Globus pallidus (tissue), 1 donor: ENCODE results near the gene LY6G5C.
"Not testable (repeated sequence)": the region's sequence is repeated elsewhere in the genome, so short reads cannot be mapped to it uniquely, and the experiment has no call there.

Source experiments
- DNase-seq: peaks from one replicate; pipeline ENCODE4 v3.0.0-alpha.2; 2015; ENCODE audit warnings: low spot score

The LY6G5C gene

DNA sequence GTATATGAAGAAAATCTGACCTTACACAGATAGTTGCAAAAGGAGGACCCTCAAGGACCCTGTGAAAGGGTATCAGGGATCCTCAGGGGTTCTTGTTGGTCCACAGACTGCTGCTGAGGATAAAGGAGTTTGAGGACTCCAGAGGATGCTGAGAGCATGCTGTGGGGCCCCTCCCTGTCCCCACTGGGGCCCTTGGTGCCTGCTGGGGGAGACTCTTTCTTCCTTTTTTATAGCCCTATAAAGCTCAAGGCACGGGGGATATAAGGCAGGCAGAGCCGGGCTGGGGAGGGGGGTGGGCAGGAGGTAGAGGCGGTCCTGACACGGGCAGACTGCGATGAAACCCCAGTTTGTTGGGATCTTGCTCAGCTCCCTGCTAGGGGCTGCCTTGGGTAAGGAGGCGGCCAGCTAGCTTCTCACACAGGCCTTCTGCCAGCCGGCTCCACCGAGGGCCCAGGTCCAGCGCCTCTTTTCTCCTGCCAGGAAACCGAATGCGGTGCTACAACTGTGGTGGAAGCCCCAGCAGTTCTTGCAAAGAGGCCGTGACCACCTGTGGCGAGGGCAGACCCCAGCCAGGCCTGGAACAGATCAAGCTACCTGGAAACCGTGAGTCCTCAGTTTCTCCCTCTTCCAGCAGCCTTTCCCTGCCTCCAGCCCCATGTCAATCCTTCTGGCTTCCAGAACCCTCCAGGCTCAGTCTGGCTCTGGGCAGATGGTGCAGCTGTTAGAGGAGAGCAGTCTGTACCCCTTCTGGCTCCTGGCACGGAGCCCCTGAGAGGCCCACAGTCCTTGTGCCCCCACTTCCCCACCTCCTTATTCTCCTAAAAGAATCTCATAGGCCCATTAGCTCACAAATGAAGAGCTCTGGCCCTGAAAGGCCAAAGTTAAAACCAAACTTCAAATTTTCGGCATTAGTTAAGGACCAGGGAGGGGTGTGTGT lies 34.4 kb upstream of the LY6G5C start, which contains the start of gene LY6G6D:
LY6G6D (plus strand) TSS at position 327 of the 937 bp plus-strand sequence; CDS start at position 335, 8 bp downstream.
- no peak for DNase-seq

DNA sequence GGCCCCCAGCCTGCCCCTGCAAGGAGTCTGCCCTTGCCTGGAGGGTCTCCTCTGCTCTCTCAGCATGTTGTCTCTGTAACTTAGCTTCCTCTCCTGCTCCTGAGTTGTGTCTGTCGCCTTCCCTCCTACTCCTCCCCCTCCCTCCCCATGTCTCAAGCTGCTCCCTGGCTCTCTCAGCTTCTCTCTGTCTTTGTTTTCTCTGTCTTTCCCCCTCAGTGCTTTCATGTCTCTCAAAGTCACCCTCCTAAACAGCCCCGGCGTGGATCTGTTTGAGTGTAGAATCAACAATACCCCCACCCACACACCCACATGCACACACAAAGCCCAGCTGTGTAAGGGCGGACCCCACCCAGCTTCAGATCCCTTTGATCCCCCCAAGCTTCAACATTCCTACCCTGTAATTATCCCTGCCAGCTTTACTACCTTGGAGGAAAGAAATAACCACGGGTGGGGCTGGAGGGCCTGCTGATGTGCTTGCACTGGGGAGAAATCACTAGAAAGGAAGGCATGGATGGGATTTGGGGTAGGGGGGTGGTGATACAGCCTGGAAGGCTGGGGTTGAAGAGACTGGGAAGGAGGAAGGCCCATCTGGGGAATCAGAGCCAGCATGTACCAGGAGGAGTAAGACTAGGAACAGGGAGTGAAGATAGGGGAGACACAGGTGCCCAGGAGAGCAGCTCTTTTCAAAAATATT lies 33.3 kb upstream of the LY6G5C start:
- no peak for DNase-seq

DNA sequence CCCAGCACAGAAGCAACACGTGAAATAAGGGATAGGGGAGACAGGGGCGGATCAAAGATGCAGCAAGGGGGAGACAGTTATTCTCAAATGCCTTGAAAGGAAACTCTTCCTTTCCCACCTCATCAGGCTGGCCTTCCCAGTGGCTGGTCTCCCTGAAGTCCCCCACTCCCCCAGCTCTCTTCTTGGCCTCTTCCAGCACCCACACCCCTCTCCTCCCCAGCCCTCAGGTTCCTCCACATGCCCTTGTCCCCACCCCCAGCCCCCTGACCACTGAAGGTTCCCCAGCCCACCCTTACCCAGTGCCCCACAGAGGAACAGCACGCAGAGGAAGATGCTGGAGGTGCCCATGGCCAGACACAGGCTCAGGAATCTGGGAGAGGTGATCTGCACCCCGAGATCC lies 32.6 kb upstream of the LY6G5C start:
- no peak for DNase-seq

DNA sequence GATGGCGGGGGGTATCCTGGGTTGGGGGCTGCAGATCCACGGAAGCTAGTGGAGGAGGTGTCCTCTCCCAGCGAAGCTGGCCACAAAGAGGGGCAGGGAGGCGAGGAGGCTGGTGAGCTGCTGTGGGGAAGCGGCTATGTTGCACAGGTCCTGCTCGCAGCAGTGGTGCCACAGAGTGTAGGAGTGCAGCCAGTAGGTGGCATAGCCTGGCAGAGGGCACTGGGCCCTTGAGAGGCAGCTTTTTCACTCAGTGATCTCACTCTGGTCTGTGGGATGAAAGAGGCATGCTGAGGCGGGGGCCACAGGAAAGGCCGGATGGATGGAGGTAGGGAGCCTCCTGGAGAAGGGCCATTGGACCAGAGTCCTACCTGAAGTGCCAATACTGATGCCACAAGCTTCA lies 31.4 kb upstream of the LY6G5C start:
- DNase-seq, result no peak

DNA sequence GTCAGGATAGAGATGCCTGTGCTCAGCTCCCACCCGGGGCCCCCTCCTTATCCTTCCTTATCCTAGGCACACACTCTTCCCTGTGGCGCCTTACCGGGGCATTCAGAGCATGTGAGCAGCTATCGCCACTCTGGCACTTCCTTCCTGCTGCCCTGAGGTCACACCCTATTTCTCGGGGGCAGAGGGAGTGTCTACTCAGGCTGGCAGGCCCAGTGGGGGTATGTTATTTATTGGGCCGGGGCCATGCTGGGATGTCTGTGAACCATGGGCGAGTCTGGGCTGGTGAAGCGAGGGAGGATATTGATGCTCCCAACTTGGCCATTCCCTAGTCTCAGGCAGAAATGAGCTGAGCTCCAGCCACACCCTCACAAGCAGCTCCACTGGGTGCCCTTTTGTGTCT lies 30.4 kb upstream of the LY6G5C start:
- no peak for DNase-seq

DNA sequence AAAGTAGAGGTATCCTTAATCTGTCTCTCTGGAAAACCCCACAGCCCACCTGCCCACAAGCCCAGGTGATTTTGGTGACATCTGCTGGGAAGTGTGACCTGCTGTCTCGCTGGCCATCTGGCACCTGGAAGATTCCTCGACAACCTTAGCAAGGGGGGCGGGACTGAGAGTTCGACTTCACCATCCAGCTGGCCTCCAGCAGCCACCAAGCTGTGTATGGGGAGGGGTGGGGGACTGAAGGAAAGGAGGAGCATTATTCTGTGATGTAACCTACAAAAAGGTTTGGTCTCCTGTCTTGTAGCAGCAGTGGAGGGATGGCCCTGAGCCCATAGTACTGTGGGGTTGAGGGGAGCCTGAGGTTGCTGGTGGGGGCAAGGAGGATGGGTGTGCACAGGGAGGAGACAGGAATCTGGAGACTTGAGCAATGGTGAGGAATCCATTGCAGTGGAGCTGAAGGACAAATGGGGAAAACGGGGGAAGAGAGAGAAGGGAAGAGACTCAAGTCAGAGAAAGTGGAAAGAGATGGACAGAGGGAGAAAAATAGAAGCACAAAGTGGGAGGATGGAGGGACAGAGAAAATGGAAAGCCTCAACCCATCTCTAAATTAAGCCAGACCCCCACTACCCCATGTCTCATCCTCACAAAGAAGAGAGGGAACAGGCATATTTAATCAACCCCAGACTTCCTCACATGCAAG lies 29.8 kb upstream of the LY6G5C start:
- DNase-seq, result no peak

DNA sequence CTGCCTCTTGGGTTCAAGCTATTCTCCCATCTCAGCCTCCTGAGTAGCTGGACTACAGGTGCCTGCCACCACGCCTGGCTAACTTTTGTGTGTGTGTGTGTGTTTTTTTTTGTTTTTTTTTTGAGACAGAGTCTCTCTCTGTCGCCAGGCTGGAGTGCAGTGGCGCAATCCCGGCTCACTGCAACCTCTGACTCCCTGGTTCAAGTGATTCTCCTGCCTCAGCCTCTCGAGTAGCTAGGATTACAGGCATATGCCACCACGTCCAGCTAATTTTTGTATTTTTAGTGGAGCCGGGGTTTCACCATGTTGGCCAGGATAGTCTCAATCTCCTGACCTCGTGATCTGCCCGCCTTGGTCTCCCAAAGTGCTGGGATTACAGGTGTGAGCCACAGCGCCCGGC lies 28.3 kb upstream of the LY6G5C start:
- DNase-seq, result not testable (repeated sequence)

DNA sequence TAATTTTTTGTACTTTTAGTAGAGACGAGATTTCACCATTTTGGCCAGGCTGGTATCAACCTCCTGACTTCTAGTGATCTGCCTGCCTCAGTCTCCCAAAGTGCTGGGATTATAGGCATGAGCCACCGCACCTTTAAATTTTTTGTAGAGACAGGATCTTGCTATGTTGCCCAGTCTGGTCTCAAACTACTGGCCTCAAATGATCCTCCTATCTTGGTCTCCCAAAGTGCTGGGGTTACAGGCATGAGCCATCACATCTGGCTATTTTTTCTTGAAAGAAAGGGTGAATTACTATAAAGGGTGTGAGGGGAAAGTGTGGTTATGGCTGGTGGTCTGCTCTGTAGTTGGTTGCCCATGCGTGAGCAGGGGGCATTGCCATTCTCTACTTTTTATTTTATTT lies 27.4 kb upstream of the LY6G5C start:
- DNase-seq, result no peak

DNA sequence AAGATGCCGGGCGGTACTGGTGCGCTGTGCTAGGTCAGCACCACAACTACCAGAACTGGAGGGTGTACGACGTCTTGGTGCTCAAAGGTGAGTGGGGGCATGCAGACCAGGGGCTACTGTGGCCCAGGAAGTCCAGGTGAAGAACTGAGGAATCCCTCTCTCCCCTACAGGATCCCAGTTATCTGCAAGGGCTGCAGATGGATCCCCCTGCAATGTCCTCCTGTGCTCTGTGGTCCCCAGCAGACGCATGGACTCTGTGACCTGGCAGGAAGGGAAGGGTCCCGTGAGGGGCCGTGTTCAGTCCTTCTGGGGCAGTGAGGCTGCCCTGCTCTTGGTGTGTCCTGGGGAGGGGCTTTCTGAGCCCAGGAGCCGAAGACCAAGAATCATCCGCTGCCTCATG lies 26.8 kb upstream of the LY6G5C start:
- DNase-seq, result no peak

DNA sequence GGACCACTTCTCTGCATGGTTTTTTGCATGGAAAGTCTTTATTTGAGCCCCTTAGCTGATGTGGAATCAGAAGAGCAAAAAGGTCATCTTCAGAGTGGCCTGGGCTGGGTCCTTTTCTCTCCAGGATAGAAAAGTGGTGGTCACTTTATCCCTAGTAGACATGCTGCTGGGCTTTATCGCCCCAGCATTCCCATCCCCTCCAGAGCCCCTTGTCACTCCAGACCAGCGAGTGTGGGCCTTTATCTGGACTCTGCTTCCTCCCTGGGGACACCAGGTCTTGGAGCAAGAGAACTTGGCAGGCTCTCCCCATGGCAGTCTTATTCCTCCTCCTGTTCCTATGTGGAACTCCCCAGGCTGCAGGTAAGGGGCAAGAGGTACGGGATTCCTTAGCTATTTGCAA lies 25.7 kb upstream of the LY6G5C start, which contains the start of gene LY6G6F:
LY6G6F (plus strand) TSS at position 268 of the 400 bp plus-strand sequence; CDS start at position 309, 41 bp downstream.
- DNase-seq, result no peak

DNA sequence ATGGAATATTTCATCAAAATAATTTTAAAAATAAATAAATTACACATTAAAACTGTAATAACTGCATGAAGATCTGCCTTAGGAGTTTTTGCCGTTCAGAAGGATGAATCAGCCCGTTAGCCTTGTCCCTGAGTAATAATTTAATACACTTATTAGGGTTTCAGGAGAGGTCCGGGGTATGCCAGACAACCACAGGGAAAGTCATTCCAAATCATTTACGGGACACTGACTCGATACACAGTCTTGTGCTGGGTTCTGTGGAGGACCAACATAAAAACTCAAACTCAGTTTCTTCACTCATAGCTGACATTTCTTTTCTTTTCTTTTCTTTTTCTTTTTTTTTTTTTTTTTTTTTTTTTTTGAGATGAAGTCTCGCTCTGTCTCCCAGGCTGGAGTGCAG lies 25.1 kb upstream of the LY6G5C start:
- no peak for DNase-seq

DNA sequence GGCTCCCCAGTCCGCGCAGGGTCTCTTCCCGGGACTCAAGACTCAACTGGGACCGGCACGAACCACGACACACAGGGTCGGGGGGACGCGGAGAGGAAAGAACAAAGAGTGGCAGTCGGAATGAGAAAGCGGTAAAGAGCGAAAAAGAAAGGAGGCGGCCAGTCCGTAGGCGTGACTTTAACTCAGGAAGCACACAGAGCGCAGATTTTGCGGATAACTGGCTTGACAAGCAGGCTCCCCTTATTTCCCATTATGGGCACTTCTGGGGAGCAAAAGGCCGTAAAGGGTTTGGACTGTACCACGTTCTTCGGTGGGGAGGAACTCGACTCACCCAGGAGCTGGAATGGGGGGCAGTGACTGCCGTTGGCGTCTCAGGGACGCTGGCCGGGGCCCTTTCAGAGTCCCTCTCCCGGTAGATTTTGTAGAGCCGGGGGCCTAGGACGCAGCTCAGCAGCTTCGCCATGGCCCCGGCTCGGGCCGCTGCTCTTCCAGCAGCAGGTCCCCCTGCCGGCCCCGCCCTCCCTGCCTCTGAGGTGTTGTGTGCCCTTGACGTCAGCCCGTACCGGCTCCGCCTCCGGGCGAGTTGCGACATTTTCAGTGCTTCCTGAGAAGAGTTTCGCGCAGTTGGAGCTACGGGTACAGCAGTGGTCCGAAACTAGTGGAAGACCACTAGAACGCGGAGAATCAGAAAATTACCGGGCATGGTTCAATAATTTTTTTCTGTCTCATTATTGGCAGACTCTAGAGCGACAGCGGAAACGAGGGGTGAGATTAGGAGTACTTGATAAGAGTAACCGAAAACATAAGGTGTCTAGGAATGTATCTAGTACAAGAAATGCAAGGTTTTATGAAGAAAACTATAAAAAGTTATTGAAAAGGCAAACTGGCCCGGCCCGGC lies 22.2 kb upstream of the LY6G5C start, which contains the start of gene ABHD16A:
ABHD16A (minus strand) TSS at position 506 of the 898 bp plus-strand sequence; CDS start at position 463, 43 bp downstream.
- DNase-seq, result peak; percentile 98

DNA sequence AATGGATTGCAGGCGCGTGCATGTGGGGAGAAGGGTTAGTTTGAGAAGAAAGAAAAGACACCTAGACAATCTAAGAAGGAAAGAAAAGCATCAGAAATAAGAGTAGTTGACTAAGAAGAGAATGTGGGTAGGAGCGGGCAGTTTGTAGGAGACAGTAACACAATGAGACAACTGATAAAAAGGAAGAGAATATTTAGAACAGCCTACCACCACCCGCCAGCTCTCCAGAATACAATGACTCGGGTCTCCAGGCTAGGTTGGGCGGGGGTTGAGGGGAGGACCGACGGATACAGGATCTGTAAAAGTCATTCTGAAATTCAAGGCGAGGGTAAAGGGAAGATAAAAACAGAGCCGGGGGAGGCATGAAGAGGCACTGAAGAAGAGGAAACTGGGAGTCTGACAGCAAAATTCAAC lies 21.5 kb upstream of the LY6G5C start:
- no peak for DNase-seq

DNA sequence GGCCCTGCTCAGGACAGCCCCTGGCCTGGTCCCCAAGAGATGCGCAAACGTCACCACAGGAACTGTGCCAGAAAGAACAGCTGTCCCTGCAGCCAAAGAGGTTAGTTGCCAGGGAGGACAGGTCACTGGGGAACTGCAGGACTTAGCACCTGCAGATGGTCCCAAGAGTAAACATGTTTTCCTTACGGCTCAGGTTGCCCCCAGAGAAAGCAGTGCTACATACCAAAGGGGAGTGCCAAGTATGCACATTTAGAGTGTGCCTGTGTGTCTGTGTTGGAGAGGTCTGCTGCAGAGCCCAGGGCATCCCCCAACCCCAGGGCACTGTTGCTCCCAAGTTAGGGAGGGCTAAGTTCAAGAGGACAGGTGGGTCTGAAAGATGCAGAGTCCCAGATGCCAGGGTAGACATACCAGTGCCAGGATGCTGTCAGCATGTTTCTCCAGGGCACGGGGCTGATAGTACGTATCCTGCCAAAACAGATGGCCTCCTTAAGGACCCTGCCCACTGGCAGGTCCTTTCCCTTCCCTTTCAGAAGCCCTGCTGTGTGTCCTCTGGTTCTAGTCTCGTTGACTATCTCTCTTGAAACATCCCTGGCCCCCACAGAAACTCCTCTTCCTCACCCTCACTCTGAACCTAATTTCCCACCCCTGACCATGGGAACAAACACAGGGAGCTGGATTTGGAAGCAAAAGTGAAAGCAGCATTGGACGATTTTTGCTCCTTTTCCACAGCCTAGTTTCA lies 21.0 kb upstream of the LY6G5C start:
- no peak for DNase-seq

DNA sequence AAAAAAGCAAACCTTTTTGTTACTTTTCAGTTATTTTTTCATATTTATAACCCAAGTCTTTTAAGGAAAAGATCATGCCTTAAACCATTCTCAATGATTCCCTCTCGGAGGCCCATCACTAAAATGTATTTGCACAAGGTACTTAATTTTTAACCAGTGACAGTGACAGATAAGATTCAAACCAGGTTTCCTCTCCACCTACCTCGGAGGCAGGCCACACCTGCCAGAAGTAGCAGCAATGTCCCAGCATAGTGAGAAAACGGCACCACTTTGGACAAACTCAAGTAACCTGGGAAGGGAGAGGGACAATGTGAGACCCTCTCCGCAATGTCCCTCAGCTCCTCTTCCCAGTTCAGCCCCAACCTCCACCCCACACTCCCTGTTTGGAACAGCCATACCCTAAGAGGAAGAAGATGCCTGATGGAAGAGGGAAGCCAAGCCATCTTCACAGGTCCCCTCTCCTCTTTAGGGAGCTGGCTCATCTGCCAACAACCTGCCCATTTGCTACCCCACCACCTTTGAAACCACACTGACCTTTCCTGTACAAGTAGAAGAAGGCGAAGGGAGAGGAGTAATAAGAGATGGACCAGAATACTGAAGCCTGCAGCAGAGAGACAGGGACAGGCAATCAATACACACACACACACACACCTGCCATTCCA lies 20.0 kb upstream of the LY6G5C start:
- DNase-seq, result no peak

DNA sequence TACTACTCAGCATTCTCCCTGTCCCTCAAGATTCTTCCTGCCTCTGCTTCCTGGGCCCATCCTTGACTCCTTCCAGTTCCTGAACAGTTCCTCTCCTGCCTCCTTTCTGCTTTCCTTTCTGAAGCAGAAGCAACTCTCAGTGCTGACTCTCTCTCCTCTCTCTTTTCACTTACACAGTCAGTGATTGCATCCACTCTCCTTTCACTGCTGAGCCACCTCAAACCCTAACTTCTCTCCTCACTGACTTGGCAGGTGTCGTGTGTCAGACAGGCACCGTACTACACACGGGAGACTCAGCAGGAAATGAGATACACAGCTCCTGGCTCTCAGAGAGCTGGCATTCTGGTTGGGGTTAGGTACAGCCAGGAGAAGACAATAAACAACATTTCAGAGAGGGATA lies 16.7 kb upstream of the LY6G5C start:
- no peak for DNase-seq

DNA sequence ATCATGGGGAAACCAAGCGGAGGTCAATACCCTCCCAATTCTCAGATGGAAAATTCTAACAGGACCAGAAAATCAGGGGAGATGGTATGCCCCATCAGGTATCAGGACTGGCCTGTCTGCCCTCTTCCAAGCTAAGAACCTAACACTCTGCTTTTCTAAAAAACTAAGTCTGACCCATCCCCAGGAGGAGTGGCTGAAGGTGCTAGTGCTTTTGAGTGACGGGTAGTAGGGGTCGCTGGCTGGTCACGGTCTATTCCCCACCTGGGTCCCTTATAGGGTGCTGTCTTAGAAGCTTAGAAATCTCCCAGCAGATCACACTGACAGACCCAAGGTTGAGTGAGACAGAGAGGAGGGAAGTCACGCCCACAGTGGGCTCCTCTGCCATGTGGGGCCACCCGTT lies 12.7 kb upstream of the LY6G5C start:
- no peak for DNase-seq

DNA sequence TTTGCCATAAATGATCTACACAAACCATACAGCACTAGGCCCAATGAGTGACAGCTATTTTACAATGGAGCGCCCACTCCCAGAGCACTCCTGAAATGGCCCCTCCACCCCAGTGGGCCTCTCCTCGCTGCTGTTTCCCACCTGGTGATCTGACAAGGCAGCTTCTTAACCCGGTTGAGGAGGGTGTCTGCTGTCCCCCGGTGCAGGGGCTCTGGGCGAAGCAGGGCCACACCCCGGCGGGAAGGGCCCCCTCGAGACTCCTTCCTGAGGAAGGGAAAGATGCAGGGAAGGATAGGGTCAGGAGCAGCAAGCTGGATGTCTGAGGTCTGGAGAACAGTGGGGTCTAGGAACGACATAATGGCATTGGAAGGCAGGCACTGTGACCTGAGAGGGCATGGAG lies 12.0 kb upstream of the LY6G5C start:
- no peak for DNase-seq

DNA sequence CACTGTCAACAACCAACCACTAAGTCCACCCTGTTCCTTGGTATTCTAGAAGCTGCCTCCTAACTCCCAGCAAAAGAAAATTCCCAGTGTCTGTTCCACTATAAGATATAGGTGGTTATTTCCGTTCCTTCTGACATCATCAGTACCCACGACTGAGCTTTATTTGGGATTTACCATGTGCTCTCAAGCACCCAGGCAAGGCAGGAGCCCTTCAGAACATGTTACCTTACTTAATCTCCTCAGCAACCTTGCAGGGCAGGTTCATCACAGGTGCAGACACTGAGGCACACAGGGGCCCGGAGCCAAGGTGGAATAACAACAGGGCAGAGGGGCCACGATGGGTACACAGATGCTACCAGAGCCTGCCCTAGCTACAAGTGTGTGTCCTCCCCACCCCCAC lies 11.5 kb upstream of the LY6G5C start:
- DNase-seq, result no peak

DNA sequence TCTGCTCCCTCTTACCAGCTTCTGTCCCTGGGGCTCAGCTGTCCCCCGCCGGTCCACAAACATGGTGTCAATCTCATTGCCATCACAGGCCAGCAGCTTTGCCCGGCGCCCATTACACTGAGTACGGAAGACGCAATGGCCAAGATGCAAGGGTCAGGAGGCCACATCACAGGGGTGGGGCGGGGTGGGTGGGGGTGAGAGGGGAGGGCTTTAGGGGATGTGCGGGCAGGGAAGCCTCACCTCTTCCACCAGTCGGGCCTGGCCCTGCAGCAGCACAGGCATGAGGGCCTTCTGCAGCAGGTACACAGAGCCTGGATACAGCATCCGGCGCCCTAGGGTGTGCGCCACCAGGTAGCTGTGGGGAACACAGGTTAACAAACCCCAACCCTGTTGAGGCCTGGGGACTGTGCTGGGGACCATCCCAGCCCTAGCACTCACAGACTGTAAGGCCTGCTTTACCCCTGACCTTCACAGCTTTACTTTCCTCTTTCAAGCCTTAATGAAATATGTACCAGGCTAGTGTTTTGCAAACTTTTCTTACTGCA lies 10.8 kb upstream of the LY6G5C start:
- no peak for DNase-seq
